Left lobe of liver (tissue), 2 donors: ENCODE results near the gene UBASH3B. TPM values are rescaled to one million over a fixed set of nuclear protein-coding genes. Genes with fewer than 3 reads are reported as not detected.
A peak's percentile ranks its signal among the peaks of the same experiment; 100 is the strongest.
"Not testable (repeated sequence)": the region's sequence is repeated elsewhere in the genome, so short reads cannot be mapped to it uniquely, and the experiment has no call there.

Experiments used
- ATAC-seq: fragments of 200-7000 bp; cut with Tn5 transposase; one replicate; pipeline ENCODE4 v1.9.1; 2020; ENCODE audit warnings: mild to moderate bottlenecking, moderate library complexity
- DNase-seq: peaks from one replicate; pipeline ENCODE4 v3.0.0-alpha.2; 2020; ENCODE audit warnings: low spot score
- total RNA-seq: library from RNA; stranded (reverse); gene quantifications from one replicate; pipeline ENCODE4 v1.2.1, GENCODE V29; 2021
- donor health status: DM: no; HTN: no; CAD: no; lungs with moderate emphysema.
- donor health status: DM: no; HTN: yes; CAD: no.

UBASH3B gene, protein sequence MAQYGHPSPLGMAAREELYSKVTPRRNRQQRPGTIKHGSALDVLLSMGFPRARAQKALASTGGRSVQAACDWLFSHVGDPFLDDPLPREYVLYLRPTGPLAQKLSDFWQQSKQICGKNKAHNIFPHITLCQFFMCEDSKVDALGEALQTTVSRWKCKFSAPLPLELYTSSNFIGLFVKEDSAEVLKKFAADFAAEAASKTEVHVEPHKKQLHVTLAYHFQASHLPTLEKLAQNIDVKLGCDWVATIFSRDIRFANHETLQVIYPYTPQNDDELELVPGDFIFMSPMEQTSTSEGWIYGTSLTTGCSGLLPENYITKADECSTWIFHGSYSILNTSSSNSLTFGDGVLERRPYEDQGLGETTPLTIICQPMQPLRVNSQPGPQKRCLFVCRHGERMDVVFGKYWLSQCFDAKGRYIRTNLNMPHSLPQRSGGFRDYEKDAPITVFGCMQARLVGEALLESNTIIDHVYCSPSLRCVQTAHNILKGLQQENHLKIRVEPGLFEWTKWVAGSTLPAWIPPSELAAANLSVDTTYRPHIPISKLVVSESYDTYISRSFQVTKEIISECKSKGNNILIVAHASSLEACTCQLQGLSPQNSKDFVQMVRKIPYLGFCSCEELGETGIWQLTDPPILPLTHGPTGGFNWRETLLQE
- total RNA-seq = 1.5 TPM

DNA sequence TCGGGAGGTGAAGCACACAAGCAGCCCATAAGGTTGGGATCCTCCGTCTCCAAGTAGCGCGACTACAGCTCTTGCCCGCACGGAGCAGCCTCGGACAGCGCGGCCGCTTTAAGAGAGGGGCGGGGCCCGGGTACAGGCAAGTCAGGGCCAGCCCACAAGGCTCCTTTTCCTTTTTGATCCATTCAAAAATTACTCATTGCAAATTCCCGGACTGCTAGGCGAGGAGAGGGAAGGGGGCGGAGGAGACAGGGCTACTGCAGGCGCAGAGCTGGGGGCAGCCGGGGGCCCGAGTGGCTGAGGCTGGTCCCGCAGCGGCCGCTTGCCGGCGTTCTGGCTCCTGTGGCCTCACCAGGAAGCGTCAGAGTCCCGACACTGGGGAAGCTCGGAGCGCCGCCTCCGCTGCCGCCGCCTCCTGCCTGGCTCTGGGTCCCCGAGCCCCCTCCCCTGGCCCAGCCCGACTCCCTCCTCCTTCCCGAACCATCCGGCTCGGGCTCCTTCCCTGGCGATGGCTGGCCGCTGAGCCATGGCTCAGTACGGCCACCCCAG, at the start of gene UBASH3B:
UBASH3B (plus strand) TSS at position 196 of the 546 bp plus-strand sequence; CDS start at position 524, 328 bp downstream.
- peak; percentile 75 for DNase-seq
- peak; percentile 83 for ATAC-seq

GRCh38 chr11:122607162-122607561, 48.4 kb upstream of the UBASH3B start:
- DNase-seq (peak; percentile 49), ATAC-seq (peak; percentile 77)

- DNase-seq = no peak
- no peak for ATAC-seq
Observed at GRCh38 chr11:122612123-122612824, 43.2 kb upstream of the UBASH3B start.

DNA sequence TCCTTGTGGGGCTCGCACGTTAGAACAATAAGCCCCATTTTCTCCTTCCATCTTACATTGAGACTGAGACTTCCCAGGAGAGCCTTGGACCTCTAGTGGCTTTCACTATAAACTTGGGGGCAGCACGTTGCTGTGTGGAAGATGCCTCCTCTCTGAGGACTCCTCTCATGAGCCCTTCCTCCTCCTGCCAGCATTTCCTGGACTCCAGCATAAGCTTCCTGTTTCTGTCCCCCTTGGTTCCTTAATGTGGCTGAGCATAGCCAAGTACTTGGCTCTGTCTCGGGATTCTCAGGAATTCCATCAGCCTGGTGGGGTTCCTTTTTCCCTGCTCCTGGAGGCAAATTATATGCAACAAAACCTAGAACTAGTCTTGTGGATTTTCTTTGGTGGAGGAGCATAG, 38.8 kb upstream of the UBASH3B start:
- ATAC-seq (no peak), DNase-seq (no peak)

- ATAC-seq (no peak), DNase-seq (no peak)
Observed at GRCh38 chr11:122617297-122617696, 38.2 kb upstream of the UBASH3B start.

DNA sequence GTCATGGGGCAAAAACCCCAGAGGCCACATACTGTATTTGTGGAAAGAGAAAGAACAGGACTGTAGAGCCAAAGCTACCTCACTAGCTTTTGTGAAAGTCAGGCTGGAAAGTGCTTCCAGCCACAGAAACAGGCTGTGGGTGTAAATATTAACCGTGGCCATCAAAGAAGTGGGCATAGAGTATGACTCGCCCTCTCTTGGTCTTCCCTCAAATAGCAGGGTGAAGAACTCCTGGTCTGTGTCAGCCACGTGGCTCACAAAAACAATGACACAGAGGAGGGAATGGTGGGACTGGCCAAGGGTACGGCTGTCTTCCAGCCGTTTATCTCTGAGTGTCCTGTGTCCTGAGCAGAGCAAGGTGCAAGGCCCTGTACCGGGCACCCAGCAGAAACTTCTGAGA, 37.6 kb upstream of the UBASH3B start:
- no peak for DNase-seq
- ATAC-seq = no peak

GRCh38 chr11:122618927-122619326, 36.6 kb upstream of the UBASH3B start:
- DNase-seq (no peak), ATAC-seq (no peak)

DNA sequence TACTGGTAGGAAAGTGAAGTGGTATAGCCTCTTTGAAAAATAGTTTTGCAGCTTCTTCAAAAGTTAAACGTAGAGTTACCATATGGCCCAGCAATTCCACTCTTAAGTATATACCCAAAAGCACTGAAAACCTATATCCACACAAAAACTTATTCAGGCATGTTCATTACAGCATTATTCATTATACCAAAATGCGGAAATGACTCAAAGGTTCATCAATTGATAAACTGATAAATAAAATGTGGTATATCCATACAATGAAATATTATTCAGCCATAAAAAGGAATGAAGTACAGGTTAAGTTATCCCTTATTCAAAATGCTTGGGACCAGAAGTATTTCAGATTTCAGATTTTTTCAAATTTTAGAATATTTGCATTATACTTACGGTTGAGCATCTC, 35.8 kb upstream of the UBASH3B start:
- DNase-seq = no peak
- ATAC-seq = no peak

GRCh38 chr11:122625501-122625900, 30.0 kb upstream of the UBASH3B start:
- not testable (repeated sequence) for ATAC-seq

GRCh38 chr11:122625976-122626665, 29.4 kb upstream of the UBASH3B start:
- ATAC-seq = no peak
- no peak for DNase-seq

More at GRCh38 chr11:122625501-122625900, 30.0 kb upstream of the UBASH3B start:
- DNase-seq = not testable (repeated sequence)

GRCh38 chr11:122627745-122628144, 27.8 kb upstream of the UBASH3B start:
- no peak for DNase-seq
- no peak for ATAC-seq

DNA sequence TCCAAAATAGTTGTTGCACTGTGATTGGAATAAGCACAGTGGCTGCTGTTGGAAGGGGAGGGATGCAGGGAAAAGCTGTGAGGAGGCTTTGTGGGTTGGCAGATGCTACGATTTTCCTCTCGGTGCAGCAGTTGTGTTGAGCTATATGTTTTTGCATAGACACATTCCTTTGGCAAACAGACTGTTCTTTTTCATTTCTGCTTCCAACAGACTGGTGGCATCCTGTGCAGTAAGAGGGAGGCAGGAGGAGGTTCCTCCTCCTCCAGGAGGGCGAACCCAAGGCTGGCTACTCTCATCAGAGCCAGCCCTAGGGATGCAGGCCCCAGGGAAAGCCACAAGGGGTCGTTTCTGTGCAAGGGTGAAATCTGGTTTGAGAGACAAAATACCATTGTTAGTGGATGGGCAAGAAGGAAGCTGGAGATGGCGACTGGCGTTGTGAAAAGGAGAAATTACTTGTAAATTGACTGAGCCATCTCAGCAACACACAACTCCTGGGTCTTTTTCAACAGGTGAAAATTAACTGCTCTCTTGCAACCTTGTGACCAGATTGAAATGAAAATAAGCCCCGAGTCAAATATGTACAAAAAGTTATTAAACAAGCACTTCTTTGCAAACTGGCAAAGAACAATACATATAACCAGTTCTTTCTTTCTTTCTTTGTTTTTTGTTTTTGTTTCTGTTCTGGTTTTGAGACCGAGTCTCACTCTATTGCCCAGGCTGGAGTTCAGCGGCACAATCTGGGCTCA, 26.5 kb upstream of the UBASH3B start:
- peak; percentile 93 for ATAC-seq

GRCh38 chr11:122632181-122632824, 23.2 kb upstream of the UBASH3B start:
- ATAC-seq (no peak), DNase-seq (no peak)

More for the DNA sequence above, 26.5 kb upstream of the UBASH3B start:
- peak; percentile 56 for DNase-seq

GRCh38 chr11:122633219-122633829, 22.2 kb upstream of the UBASH3B start:
- peak; percentile 84 for ATAC-seq
- no peak for DNase-seq

GRCh38 chr11:122634501-122634900, 21.0 kb upstream of the UBASH3B start:
- ATAC-seq (no peak), DNase-seq (no peak)

DNA sequence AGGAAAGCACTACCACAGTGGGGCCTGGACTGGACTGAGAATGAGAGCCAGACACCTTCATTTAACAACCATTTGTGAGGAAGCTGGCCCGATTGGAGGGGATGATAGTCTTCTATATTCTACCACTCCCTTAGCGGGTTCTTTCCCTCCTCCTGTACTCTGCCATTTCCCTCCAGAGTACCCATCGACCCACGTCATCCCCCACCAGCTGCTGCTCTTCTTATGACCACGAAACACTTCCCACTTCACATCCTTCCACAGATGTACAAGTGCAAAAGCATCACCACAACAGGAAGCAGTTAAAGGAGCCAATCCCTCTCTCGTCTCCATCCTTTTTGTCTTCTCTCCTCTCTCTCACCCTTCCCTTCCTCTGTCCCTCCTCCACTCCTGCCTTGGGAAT, 18.0 kb upstream of the UBASH3B start:
- ATAC-seq (no peak), DNase-seq (no peak)

- DNase-seq (no peak), ATAC-seq (peak; percentile 19)
Observed at GRCh38 chr11:122642472-122642922, 13.0 kb upstream of the UBASH3B start.

- no peak for ATAC-seq
- no peak for DNase-seq
Observed at GRCh38 chr11:122642971-122643370, 12.6 kb upstream of the UBASH3B start.

- no peak for DNase-seq
Observed at GRCh38 chr11:122645847-122646246, 9.7 kb upstream of the UBASH3B start.

More at GRCh38 chr11:122645847-122646246, 9.7 kb upstream of the UBASH3B start:
- ATAC-seq = no peak
